Trophoblast cell (in vitro differentiated cells and primary cell): Measurements from ENCODE around the gene RAC2.

ENCODE experiments used
- DNase-seq, 2 donors: peaks; one replicate each; pipeline ENCODE4 v3.0.0-alpha.2; 2016
- H2AFZ ChIP-seq: 2 replicates; pipeline ENCODE4 v1.6.1; 2013; ENCODE audit warnings: low read length, moderate library complexity, mild to moderate bottlenecking; ENCODE audit not compliant: insufficient read depth, poor library complexity
- H2AK5ac ChIP-seq: 2 replicates; pipeline ENCODE4 v1.6.1; 2013; ENCODE audit warnings: mild to moderate bottlenecking, low read length
- H2BK120ac ChIP-seq: 2 replicates; pipeline ENCODE4 v1.6.1; 2013; ENCODE audit warnings: low read length, mild to moderate bottlenecking, moderate library complexity; ENCODE audit not compliant: insufficient read depth, poor library complexity
- H2BK12ac ChIP-seq: 2 replicates; pipeline ENCODE4 v1.6.1; 2013; ENCODE audit warnings: mild to moderate bottlenecking, low read length, moderate library complexity
- H2BK5ac ChIP-seq: 2 replicates; pipeline ENCODE4 v1.6.1; 2013; ENCODE audit warnings: low read length, low read depth, moderate library complexity, mild to moderate bottlenecking; ENCODE audit not compliant: poor library complexity
- H3K14ac ChIP-seq: 2 replicates; pipeline ENCODE4 v1.6.1; 2013; ENCODE audit warnings: mild to moderate bottlenecking, low read length
- H3K18ac ChIP-seq: 2 replicates; pipeline ENCODE4 v1.6.1; 2013; ENCODE audit warnings: mild to moderate bottlenecking, low read length
- H3K23ac ChIP-seq: 2 replicates; pipeline ENCODE4 v1.6.1; 2013; ENCODE audit warnings: low read length
- H3K27ac ChIP-seq: 2 replicates; pipeline ENCODE4 v1.5.1; 2013; ENCODE audit warnings: low read depth, mild to moderate bottlenecking, inconsistent platforms, low read length, moderate library complexity
- H3K27me3 ChIP-seq: 2 replicates; pipeline ENCODE4 v1.6.1; 2013; ENCODE audit warnings: inconsistent platforms, mild to moderate bottlenecking, low read length, moderate library complexity; ENCODE audit not compliant: insufficient read depth
- H3K36me3 ChIP-seq, 2 experiments: 1 replicate in 1 of 2; 2 replicates in 1 of 2; pipeline ENCODE4 v1.6.1; 2013; ENCODE audit warnings: low read length in 2 of 2, mild to moderate bottlenecking in 2 of 2, moderate library complexity in 1 of 2; ENCODE audit not compliant: insufficient read depth in 2 of 2, control insufficient read depth in 1 of 2
- H3K4ac ChIP-seq: 2 replicates; pipeline ENCODE4 v1.6.1; 2013; ENCODE audit warnings: low read depth, mild to moderate bottlenecking, low read length, moderate library complexity
- H3K4me1 ChIP-seq, 2 experiments: 1 replicate in 1 of 2; 2 replicates in 1 of 2; pipeline ENCODE4 v1.6.1; 2013; ENCODE audit warnings: low read length in 2 of 2, mild to moderate bottlenecking in 2 of 2, moderate library complexity in 1 of 2; ENCODE audit not compliant: insufficient read depth in 2 of 2, control insufficient read depth in 1 of 2
- H3K4me2 ChIP-seq: 2 replicates; pipeline ENCODE4 v1.6.1; 2013; ENCODE audit warnings: inconsistent platforms, mild to moderate bottlenecking, low read length, moderate library complexity
- H3K4me3 ChIP-seq: 2 replicates; pipeline ENCODE4 v1.5.1; 2013; ENCODE audit warnings: mild to moderate bottlenecking, low read depth, low read length, inconsistent platforms
- H3K79me1 ChIP-seq: one replicate; pipeline ENCODE4 v1.6.1; 2013; ENCODE audit warnings: low read length
- H3K79me2 ChIP-seq: 2 replicates; pipeline ENCODE4 v1.6.1; 2013; ENCODE audit warnings: low read length, mild to moderate bottlenecking; ENCODE audit not compliant: control insufficient read depth, insufficient read depth, poor library complexity
- H3K9ac ChIP-seq: 2 replicates; pipeline ENCODE4 v1.6.1; 2013; ENCODE audit warnings: mild to moderate bottlenecking, low read length
- H3K9me3 ChIP-seq: 2 replicates; pipeline ENCODE4 v1.6.1; 2013; ENCODE audit warnings: low read depth, mild to moderate bottlenecking, control low read depth, inconsistent platforms, low read length; ENCODE audit not compliant: insufficient read depth
- H4K12ac ChIP-seq: 2 replicates; pipeline ENCODE4 v1.6.1; 2013; ENCODE audit warnings: low read depth, mild to moderate bottlenecking, low read length, moderate library complexity
- H4K8ac ChIP-seq: 2 replicates; pipeline ENCODE4 v1.6.1; 2013; ENCODE audit warnings: low read depth, mild to moderate bottlenecking, low read length, moderate library complexity
- H4K91ac ChIP-seq: one replicate; pipeline ENCODE4 v1.6.1; 2013; ENCODE audit warnings: low read depth, mild to moderate bottlenecking, low read length, moderate library complexity
- WGBS: extraction: QIAGEN DNeasy Blood & Tissue Kit; methylation state at CpG from one replicate; pipeline ENCODE4 v1.1.7; 2013; ENCODE audit warnings: missing lambda C conversion rate; ENCODE audit not compliant: insufficient read length, insufficient coverage; ENCODE audit errors: extremely low coverage; 5-methylcytosine and 5-hydroxymethylcytosine counted together

Gene RAC2

GRCh38 chr22:37228106-37229011 lies 15.7 kb downstream of the RAC2 start:
- Histone ChIP-seq H3K4me3 (no peak overlapping the region), H3K4ac (no peak overlapping the region), H3K23ac (no peak overlapping the region), H3K4me2 (no peak overlapping the region), H2AFZ (no peak overlapping the region), H4K91ac (no peak overlapping the region), H2AK5ac (no peak overlapping the region), H3K79me1 (no peaks in the 10 kb centered on the region), H3K9ac (no peak overlapping the region), H2BK120ac (no peak overlapping the region), H2BK5ac (no peak overlapping the region), H3K79me2 (no peaks in the 10 kb centered on the region), H3K18ac (no peak overlapping the region), H3K14ac (no peak overlapping the region), H3K4me1 (peaks cover 0 to 5% of the 10 kb centered on the region in 2 experiments), H3K9me3 (no peaks in the 10 kb centered on the region), H3K36me3 (no peaks in the 10 kb centered on the region), H3K27ac (no peak overlapping the region), H2BK12ac (no peak overlapping the region), H3K27me3 (no peaks in the 10 kb centered on the region), H4K12ac (no peak overlapping the region), H4K8ac (no peak overlapping the region)
- no peak for DNase-seq
- no CpG with 5 or more reads among the region's 20 CpGs for WGBS

- Histone ChIP-seq H4K91ac (no peak overlapping the region), H2BK5ac (no peak overlapping the region), H2AFZ (no peak overlapping the region), H4K8ac (no peak overlapping the region), H3K9ac (no peak overlapping the region), H3K79me2 (no peaks in the 10 kb centered on the region), H3K27ac (no peak overlapping the region), H3K23ac (no peak overlapping the region), H3K36me3 (no peaks in the 10 kb centered on the region), H2BK12ac (no peak overlapping the region), H3K4me3 (no peak overlapping the region), H3K4ac (no peak overlapping the region), H3K27me3 (no peaks in the 10 kb centered on the region), H3K18ac (no peak overlapping the region), H4K12ac (no peak overlapping the region), H3K79me1 (no peaks in the 10 kb centered on the region), H2AK5ac (no peak overlapping the region), H3K14ac (no peak overlapping the region), H2BK120ac (no peak overlapping the region), H3K9me3 (no peaks in the 10 kb centered on the region), H3K4me2 (no peak overlapping the region), H3K4me1 (peaks cover 0 to 5% of the 10 kb centered on the region in 2 experiments)
- no peak for DNase-seq
- 100% methylated on average over 2 of the region's 14 CpGs for WGBS
Observed at GRCh38 chr22:37226514-37226913, 17.6 kb downstream of the RAC2 start.

GRCh38 chr22:37226087-37226486 lies 18.0 kb downstream of the RAC2 start:
- Histone ChIP-seq H4K91ac (no peak overlapping the region), H2BK5ac (no peak overlapping the region), H3K79me2 (no peaks in the 10 kb centered on the region), H3K9me3 (peaks cover 2% of the 10 kb centered on the region), H2BK12ac (no peak overlapping the region), H3K18ac (no peak overlapping the region), H3K4me1 (peaks cover 0 to 5% of the 10 kb centered on the region in 2 experiments), H3K79me1 (no peaks in the 10 kb centered on the region), H4K12ac (no peak overlapping the region), H4K8ac (no peak overlapping the region), H3K4me2 (no peak overlapping the region), H3K14ac (no peak overlapping the region), H3K27ac (no peak overlapping the region), H3K36me3 (no peaks in the 10 kb centered on the region), H2AK5ac (no peak overlapping the region), H2AFZ (no peak overlapping the region), H3K9ac (no peak overlapping the region), H3K4me3 (no peak overlapping the region), H3K4ac (no peak overlapping the region), H3K23ac (no peak overlapping the region), H3K27me3 (no peaks in the 10 kb centered on the region), H2BK120ac (no peak overlapping the region)
- WGBS, result no CpG with 5 or more reads among the region's 4 CpGs
- DNase-seq, result no peak

- Histone ChIP-seq H2AK5ac (no peak overlapping the region), H3K14ac (no peak overlapping the region), H2BK5ac (no peak overlapping the region), H3K4ac (no peak overlapping the region), H3K79me2 (no peaks in the 10 kb centered on the region), H3K79me1 (no peaks in the 10 kb centered on the region), H3K9ac (no peak overlapping the region), H3K36me3 (no peaks in the 10 kb centered on the region), H2BK120ac (no peak overlapping the region), H2AFZ (no peak overlapping the region), H3K4me3 (no peak overlapping the region), H2BK12ac (no peak overlapping the region), H4K12ac (no peak overlapping the region), H3K9me3 (peaks cover 2% of the 10 kb centered on the region), H4K8ac (no peak overlapping the region), H3K27me3 (no peaks in the 10 kb centered on the region), H4K91ac (no peak overlapping the region), H3K18ac (no peak overlapping the region), H3K4me1 (peaks cover 0 to 5% of the 10 kb centered on the region in 2 experiments), H3K4me2 (no peak overlapping the region), H3K27ac (no peak overlapping the region), H3K23ac (no peak overlapping the region)
- DNase-seq, result no peak
- WGBS, result no CpG with 5 or more reads among the region's 8 CpGs
Observed at GRCh38 chr22:37225481-37225880, 18.6 kb downstream of the RAC2 start.
